K562 (cell line): ENCODE measurements around the gene RYR1. TPM values are rescaled to one million over a fixed set of nuclear protein-coding genes. Genes with fewer than 3 reads are reported as not detected.
A peak's percentile ranks its signal among the peaks of the same experiment; 100 is the strongest.

Experiments
- ARID1B ChIP-seq: fragments of 450-650 bp; IDR thresholded peaks from 2 replicates; pipeline ENCODE4 v1.6.1; 2016; ENCODE audit warnings: antibody characterized with exemption, mild to moderate bottlenecking, inconsistent platforms
- CEBPB ChIP-seq: fragments of 450-650 bp; IDR thresholded peaks from 2 replicates; pipeline ENCODE4 v1.6.1; 2016; ENCODE audit warnings: missing genetic modification characterization, missing compliant biosample characterization
- EWSR1 ChIP-seq: fragments of 450-650 bp; IDR thresholded peaks from 2 replicates; pipeline ENCODE4 v1.6.1; 2018; ENCODE audit warnings: borderline replicate concordance, mild to moderate bottlenecking, low read depth, moderate library complexity; ENCODE audit not compliant: partially characterized antibody
- FOS ChIP-seq: IDR thresholded peaks from 3 replicates; pipeline ENCODE4 v1.6.1; 2011; ENCODE audit not compliant: insufficient read length; ENCODE audit errors: extremely low read depth
- HNRNPLL ChIP-seq: fragments of 200-400 bp; formaldehyde crosslinking; IDR thresholded peaks from 2 replicates; pipeline ENCODE4 v1.6.1; 2017; ENCODE audit warnings: low read length, low read depth, mild to moderate bottlenecking; ENCODE audit not compliant: poor library complexity, severe bottlenecking
- JUN ChIP-seq, 2 experiments: sonication (generic) in 1 of 2; formaldehyde crosslinking in 1 of 2; IDR thresholded peaks; 2 replicates each; pipeline versions ENCODE4 v1.6.1 to v1.8.0; 2012 to 2022; ENCODE audit warnings: borderline replicate concordance in 2 of 2, mild to moderate bottlenecking in 2 of 2, improper control_type of control experiment in 1 of 2, low read depth in 1 of 2, low read length in 1 of 2, missing genetic modification reagents in 1 of 2
- PHF21A ChIP-seq: fragments of 450-650 bp; IDR thresholded peaks from 2 replicates; pipeline ENCODE4 v1.6.1; 2017; ENCODE audit warnings: low read depth, borderline replicate concordance
- PHF8 ChIP-seq: fragments of 200-600 bp; sonication (generic); IDR thresholded peaks from 2 replicates; pipeline ENCODE4 v1.6.1; 2012; ENCODE audit warnings: mixed run types, mild to moderate bottlenecking, inconsistent platforms, low read length, moderate library complexity, borderline replicate concordance
- POLR2H ChIP-seq: IDR thresholded peaks from 2 replicates; pipeline ENCODE4 v1.6.1; 2016; ENCODE audit warnings: missing genetic modification characterization, low read depth, mild to moderate bottlenecking, control low read depth, missing compliant biosample characterization, moderate library complexity
- PRPF4 ChIP-seq: fragments of 200-400 bp; formaldehyde crosslinking; IDR thresholded peaks from one replicate; pipeline ENCODE4 v1.6.1; 2017; ENCODE audit warnings: low read length, low read depth, mild to moderate bottlenecking; ENCODE audit not compliant: insufficient read depth, poor library complexity, severe bottlenecking
- RCOR1 ChIP-seq, 2 experiments: IDR thresholded peaks; 2 replicates each; pipeline ENCODE4 v1.6.1; 2012; ENCODE audit warnings: low read depth in 2 of 2, low read length in 2 of 2, borderline replicate concordance in 1 of 2, improper control_type of control experiment in 1 of 2
- RFX5 ChIP-seq: IDR thresholded peaks from 2 replicates; pipeline ENCODE4 v1.6.1; 2011; ENCODE audit warnings: low read depth, mild to moderate bottlenecking, improper control_type of control experiment, low read length
- SMAD2 ChIP-seq: fragments of 150-350 bp; IDR thresholded peaks from 2 replicates; pipeline ENCODE4 v1.6.1; 2014; ENCODE audit warnings: low read depth, mild to moderate bottlenecking, low read length
- SOX6 ChIP-seq: fragments of 450-650 bp; IDR thresholded peaks from 2 replicates; pipeline ENCODE4 v1.6.1; 2014; ENCODE audit warnings: mild to moderate bottlenecking
- TAF7 ChIP-seq: fragments of 450-650 bp; IDR thresholded peaks from 2 replicates; pipeline ENCODE4 v1.6.1; 2016; ENCODE audit warnings: missing genetic modification characterization, missing compliant biosample characterization
- TEAD4 ChIP-seq, 2 experiments: sonication (generic) in 1 of 2; formaldehyde crosslinking in 1 of 2; IDR thresholded peaks; 2 replicates each; pipeline versions ENCODE4 v1.6.1 to v1.8.0; 2012 to 2022; ENCODE audit warnings: borderline replicate concordance in 1 of 2, inconsistent platforms in 1 of 2, low read length in 1 of 2, mild to moderate bottlenecking in 1 of 2, missing genetic modification reagents in 1 of 2
- ZNF124 ChIP-seq: sonication (generic); formaldehyde crosslinking; IDR thresholded peaks from 2 replicates; pipeline ENCODE4 v1.8.1; 2022; ENCODE audit warnings: missing genetic modification reagents
- ZNF436 ChIP-seq: fragments of 250-450, 450-650 bp; sonication (Bioruptor Pico); formaldehyde crosslinking; IDR thresholded peaks from 2 replicates; pipeline ENCODE4 v1.7.0; 2020; ENCODE audit warnings: mild to moderate bottlenecking
- polyA plus RNA-seq, 8 experiments: library from polyadenylated mRNA; depleted of rRNA in 4 of 8; stranded (reverse) in 5 of 8; unstranded in 3 of 8; fragments of >200 nt; fragmentation: Nextera tagmentation in 2 of 8; fragmentation: Illumina TruSeq in 1 of 8; extraction: Ambion mirVana in 2 of 8; extraction: Trizol in 1 of 8; gene quantifications; 2 replicates each; pipeline versions ENCODE4 v1.2.1 to v1.2.3, GENCODE V29; 2011 to 2014; ENCODE audit warnings: inconsistent platforms in 1 of 8, missing spikeins in 1 of 8
- total RNA-seq, 7 experiments: library from RNA; depleted of rRNA in 6 of 7; stranded (reverse); fragments of >200 nt in 6 of 7; fragmentation: Illumina TruSeq in 2 of 7; extraction: Trizol in 2 of 7; gene quantifications; 2 replicates each; pipeline versions ENCODE4 v1.2.1 to v1.2.3, GENCODE V29; 2011 to 2021; ENCODE audit warnings: low replicate concordance in 1 of 7
- TF ChIP-seq, protein P1 (sequence below): fragments of 250-450 bp; sonication (Bioruptor Pico); IDR thresholded peaks from 2 replicates; pipeline ENCODE4 v1.4.0; 2020
- TF ChIP-seq, protein P2 (sequence below), 3 experiments: fragments of 200-800 bp in 1 of 3; sonication (Bioruptor generic) in 1 of 3; sonication (generic) in 1 of 3; formaldehyde crosslinking in 1 of 3; IDR thresholded peaks; 2 replicates each; pipeline versions ENCODE4 v1.6.1 to v1.8.0; 2016 to 2022; ENCODE audit warnings: mild to moderate bottlenecking in 2 of 3, missing compliant biosample characterization in 2 of 3, missing genetic modification characterization in 2 of 3, missing genetic modification reagents in 1 of 3

The RYR1 gene
- total and polyA plus RNA-seq, 9 of the 15 experiments (the other 6 are each of a cell fraction or from before 2014, with no cell fraction given) = 0.11 to 7.4 (median 3.7) TPM

DNA sequence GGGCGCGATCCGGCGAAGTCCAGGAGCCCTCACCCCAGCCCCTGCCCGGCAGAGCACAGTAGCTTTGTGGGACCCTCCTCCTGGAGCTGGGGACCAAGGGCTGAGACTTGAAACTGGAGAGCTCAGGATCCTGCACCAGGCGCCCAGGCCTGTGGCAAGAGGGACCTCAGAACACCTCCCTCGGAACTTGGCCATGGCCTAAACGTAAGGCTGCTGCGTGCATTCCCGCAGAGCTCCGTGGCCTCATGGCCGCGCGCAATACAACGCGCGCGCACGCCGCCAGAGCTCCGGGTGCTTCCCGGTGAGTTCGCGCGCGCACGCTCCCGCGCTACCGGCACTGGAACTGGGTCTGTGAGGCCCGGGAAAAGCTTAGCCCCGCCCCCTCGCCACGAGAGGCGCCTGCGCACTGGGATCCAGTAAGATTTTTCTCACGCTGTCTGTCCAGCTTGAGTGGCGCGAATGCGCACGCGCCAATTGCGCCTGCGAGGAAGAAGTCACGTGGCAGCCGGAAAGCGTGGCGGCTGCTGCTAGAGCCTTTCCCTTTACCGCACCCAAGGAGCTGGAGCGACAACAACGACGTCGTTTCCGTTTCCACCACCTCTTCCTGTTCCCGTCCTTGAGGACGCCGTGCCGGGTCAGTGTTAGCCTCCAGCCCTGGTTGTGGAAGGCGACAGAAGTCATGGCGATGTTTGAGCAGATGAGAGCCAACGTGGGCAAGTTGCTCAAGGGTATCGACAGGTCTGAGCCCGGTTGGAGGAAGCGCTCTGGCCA lies 185.3 kb downstream of the RYR1 start, which contains the start of gene EIF3K (continued):
- TF ChIP-seq, protein P1, sequence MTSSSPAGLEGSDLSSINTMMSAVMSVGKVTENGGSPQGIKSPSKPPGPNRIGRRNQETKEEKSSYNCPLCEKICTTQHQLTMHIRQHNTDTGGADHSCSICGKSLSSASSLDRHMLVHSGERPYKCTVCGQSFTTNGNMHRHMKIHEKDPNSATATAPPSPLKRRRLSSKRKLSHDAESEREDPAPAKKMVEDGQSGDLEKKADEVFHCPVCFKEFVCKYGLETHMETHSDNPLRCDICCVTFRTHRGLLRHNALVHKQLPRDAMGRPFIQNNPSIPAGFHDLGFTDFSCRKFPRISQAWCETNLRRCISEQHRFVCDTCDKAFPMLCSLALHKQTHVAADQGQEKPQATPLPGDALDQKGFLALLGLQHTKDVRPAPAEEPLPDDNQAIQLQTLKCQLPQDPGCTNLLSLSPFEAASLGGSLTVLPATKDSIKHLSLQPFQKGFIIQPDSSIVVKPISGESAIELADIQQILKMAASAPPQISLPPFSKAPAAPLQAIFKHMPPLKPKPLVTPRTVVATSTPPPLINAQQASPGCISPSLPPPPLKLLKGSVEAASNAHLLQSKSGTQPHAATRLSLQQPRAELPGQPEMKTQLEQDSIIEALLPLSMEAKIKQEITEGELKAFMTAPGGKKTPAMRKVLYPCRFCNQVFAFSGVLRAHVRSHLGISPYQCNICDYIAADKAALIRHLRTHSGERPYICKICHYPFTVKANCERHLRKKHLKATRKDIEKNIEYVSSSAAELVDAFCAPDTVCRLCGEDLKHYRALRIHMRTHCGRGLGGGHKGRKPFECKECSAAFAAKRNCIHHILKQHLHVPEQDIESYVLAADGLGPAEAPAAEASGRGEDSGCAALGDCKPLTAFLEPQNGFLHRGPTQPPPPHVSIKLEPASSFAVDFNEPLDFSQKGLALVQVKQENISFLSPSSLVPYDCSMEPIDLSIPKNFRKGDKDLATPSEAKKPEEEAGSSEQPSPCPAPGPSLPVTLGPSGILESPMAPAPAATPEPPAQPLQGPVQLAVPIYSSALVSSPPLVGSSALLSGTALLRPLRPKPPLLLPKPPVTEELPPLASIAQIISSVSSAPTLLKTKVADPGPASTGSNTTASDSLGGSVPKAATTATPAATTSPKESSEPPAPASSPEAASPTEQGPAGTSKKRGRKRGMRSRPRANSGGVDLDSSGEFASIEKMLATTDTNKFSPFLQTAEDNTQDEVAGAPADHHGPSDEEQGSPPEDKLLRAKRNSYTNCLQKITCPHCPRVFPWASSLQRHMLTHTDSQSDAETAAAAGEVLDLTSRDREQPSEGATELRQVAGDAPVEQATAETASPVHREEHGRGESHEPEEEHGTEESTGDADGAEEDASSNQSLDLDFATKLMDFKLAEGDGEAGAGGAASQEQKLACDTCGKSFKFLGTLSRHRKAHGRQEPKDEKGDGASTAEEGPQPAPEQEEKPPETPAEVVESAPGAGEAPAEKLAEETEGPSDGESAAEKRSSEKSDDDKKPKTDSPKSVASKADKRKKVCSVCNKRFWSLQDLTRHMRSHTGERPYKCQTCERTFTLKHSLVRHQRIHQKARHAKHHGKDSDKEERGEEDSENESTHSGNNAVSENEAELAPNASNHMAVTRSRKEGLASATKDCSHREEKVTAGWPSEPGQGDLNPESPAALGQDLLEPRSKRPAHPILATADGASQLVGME = peak; percentile 82; the same call in 1 of the 2 replicates
- no peak for TF ChIP-seq SMAD2
- TF ChIP-seq ZNF124 (CRISPR knock-in tag) = no peak
- TF ChIP-seq TAF7 (tag) = 0 out of 2 replicates have a peak, but pooled peaks have one; percentile 58
- no peak for TF ChIP-seq RFX5
- peak; percentile 92 for TF ChIP-seq PHF8
- peak; percentile 56 for TF ChIP-seq HNRNPLL
- TF ChIP-seq PHF21A = no peak
- TF ChIP-seq FOS = no peak
- no peak for TF ChIP-seq CEBPB (tag)
- TF ChIP-seq PRPF4 = no peak
- no peak; the same call in 1 of the 2 replicates for TF ChIP-seq SOX6
- TF ChIP-seq TEAD4 (IDR thresholded peaks at IDR 0.05; ENCODE audit: low read length) = no peak
- no peak for TF ChIP-seq TEAD4 (CRISPR knock-in tag; IDR thresholded peaks at IDR 0.05; ENCODE audit: borderline replicate concordance)
- TF ChIP-seq RCOR1 (IDR thresholded peaks at IDR 0.05; ENCODE audit: borderline replicate concordance in 1 of 2, low read depth in 2 of 2, low read length in 2 of 2) = no peak
- no peak for TF ChIP-seq EWSR1
- TF ChIP-seq ZNF436 (CRISPR knock-in tag) = no peak
- no peak; the same call in 1 of the 2 replicates for TF ChIP-seq ARID1B
- TF ChIP-seq POLR2H (tag) = peak; percentile 73; the same call in 1 of the 2 replicates
- TF ChIP-seq, protein P2, sequence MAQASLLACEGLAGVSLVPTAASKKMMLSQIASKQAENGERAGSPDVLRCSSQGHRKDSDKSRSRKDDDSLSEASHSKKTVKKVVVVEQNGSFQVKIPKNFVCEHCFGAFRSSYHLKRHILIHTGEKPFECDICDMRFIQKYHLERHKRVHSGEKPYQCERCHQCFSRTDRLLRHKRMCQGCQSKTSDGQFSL (CRISPR knock-in tag; IDR thresholded peaks at IDR 0.05) = no peak
- TF ChIP-seq, protein P2 (tag; IDR thresholded peaks at IDR 0.05) = no peak
- TF ChIP-seq JUN (IDR thresholded peaks at IDR 0.05; ENCODE audit: borderline replicate concordance, low read depth, low read length) = no peak
- no peak for TF ChIP-seq JUN (CRISPR knock-in tag; IDR thresholded peaks at IDR 0.05; ENCODE audit: borderline replicate concordance)
